Choroid plexus epithelial cell (primary cell): ENCODE measurements around the gene CEBPG.

ENCODE experiments used
- DNase-seq: peaks from one replicate; pipeline ENCODE4 v3.0.0-alpha.2; 2010; ENCODE audit warnings: low read depth
- H3K4me3 ChIP-seq: 2 replicates; pipeline ENCODE4 v1.5.1; 2011; ENCODE audit warnings: low read depth, mild to moderate bottlenecking, control low read depth, low read length, moderate library complexity
- CTCF ChIP-seq: conservative IDR thresholded peaks from 2 replicates; pipeline ENCODE4 v1.5.1; 2011; ENCODE audit warnings: low read depth, mild to moderate bottlenecking, control low read depth, inconsistent platforms, low read length, moderate library complexity

Gene CEBPG

GRCh38 chr19:33389421-33390100 lies 16.1 kb downstream of the CEBPG start:
- no peak overlapping the region for H3K4me3 ChIP-seq
- no peak for TF ChIP-seq CTCF
- DNase-seq = no peak

- no peak for TF ChIP-seq CTCF
- H3K4me3 ChIP-seq = no peak overlapping the region
- DNase-seq = no peak
Observed at GRCh38 chr19:33390101-33390907, 16.8 kb downstream of the CEBPG start.

DNA sequence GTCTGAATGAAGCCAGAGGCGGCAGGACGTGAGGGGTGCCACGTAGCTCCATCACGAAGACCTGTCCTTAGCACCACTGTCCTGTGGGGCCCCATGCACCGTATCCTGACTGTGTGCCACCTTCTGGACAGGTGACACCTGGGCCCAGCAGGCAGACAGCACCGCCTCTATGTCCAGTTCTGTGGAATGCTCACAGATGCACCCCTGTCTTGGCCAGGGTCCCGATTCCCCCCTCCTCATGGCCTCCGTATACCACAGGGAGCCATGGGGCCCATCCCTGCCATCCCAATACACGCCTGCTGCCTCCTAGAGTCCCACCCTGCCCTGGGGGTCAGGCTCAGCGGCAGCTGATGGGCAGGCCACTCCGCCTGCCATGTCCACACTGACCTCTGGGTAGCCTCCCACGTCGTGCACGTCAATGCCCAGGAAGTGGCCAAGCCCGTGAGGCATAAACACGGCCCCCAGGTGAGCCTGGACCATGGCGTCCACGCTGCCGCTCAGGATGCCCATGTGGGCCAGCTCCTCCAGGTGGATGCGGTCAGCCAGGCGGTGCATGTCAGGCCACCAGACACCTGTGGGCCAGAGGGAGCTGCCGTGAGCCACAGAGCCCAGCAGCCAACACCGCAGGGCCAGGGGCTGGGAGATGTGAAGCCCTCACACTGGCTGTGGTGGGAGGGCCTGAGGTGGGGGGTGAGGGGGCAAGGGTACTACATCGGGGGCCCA lies 17.6 kb downstream of the CEBPG start:
- DNase-seq = no peak
- no peak for TF ChIP-seq CTCF
- no peak overlapping the region for H3K4me3 ChIP-seq

- no peak for DNase-seq
- TF ChIP-seq CTCF = no peak
- no peak overlapping the region for H3K4me3 ChIP-seq
Observed at GRCh38 chr19:33391631-33392249, 18.2 kb downstream of the CEBPG start.

DNA sequence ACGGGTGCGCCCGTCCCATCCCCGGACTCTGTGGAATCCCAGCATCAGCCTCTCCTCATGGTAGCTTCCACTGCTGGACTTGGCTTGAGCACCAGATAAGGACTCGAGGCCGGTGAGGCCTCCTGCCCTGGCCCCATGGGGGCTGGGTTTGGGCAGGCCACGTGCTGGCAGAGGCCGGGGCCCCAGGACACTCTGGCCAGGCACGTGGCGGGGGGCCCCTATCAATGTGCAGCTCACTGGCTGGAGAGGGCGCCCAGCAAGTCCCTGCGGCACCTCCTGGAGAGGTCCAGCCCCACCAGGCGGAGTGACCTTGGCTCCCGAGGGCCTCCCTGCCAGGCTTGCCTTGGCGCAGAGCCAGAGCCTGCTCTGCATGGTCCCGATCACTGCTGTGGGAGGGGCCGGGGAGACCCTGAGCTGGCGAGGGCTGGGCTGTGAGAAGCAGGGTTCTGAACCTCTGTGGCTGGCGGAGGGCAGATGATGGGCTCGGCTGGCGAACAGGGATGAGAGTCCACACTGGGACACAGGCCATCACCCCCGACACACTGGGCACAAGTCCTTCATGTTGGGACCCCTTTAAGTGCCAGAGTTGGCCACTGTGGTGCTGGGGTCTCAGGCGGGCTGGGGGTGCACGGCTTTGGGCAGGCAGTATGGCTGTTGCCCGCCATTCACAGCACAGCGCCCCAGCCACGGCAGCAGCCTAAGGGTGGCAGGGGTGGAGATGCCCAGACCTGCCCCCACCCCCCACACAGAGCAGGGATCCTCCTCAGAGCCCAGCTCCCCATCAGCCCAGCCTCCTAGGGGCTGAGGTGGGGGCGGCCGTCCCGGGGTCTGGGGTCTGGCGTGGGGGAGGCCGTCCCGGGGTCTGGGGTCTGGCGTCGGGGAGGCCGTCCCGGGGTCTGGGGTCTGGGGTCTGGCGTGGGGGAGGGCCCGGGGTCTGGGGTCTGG lies 19.1 kb downstream of the CEBPG start:
- DNase-seq = no peak
- no peak for TF ChIP-seq CTCF
- no peak overlapping the region for H3K4me3 ChIP-seq
